Stomach (tissue), 9 donors: ENCODE measurements around the gene HOXB7. TPM values are rescaled to one million over a fixed set of nuclear protein-coding genes. Genes with fewer than 3 reads are reported as not detected.

Experiments used
- DNase-seq, 2 donors: peaks; one replicate each; pipeline versions ENCODE4 v3.0.0 to v3.0.0-alpha.2; 2013 to 2019
- H3K27ac ChIP-seq, 5 donors: fragments of 200-600 bp in 4 of 5; sonication (generic) in 4 of 5; one replicate each; pipeline ENCODE4 v1.5.1; 2013 to 2019; ENCODE audit warnings: mild to moderate bottlenecking in 1 of 5, moderate library complexity in 1 of 5
- H3K27me3 ChIP-seq, 3 donors: fragments of 200-600 bp; sonication (generic); one replicate each; pipeline ENCODE4 v1.5.1; 2017 to 2019; ENCODE audit warnings: mixed run types in 1 of 3
- H3K36me3 ChIP-seq, 4 donors: fragments of 200-600 bp; sonication (generic); 1 replicate in 3 of 4; 2 replicates in 1 of 4; pipeline ENCODE4 v1.5.1; 2016 to 2019
- H3K4me1 ChIP-seq, 4 donors: fragments of 200-600 bp; sonication (generic); one replicate each; pipeline ENCODE4 v1.5.1; 2016 to 2019
- H3K4me3 ChIP-seq, 4 donors: fragments of 200-600 bp; sonication (generic) in 3 of 4; one replicate each; pipeline ENCODE4 v1.5.1; 2016 to 2019; ENCODE audit warnings: mild to moderate bottlenecking in 1 of 4
- H3K9me3 ChIP-seq, 4 donors: fragments of 200-600 bp; sonication (generic); one replicate each; pipeline ENCODE4 v1.5.1; 2016 to 2019
- EP300 ChIP-seq: sonication (generic); formaldehyde crosslinking; IDR thresholded peaks from one replicate; pipeline ENCODE4 v1.6.1; 2017; ENCODE audit warnings: antibody characterized with exemption
- POLR2A ChIP-seq, 4 donors: fragments of 450-650 bp; IDR thresholded peaks; one replicate each; pipeline ENCODE4 v1.6.1; 2016; ENCODE audit warnings: antibody characterized with exemption in 4 of 4, control low read depth in 2 of 4, mild to moderate bottlenecking in 1 of 4, moderate library complexity in 1 of 4
- POLR2AphosphoS5 ChIP-seq, 3 donors: sonication (generic); formaldehyde crosslinking; IDR thresholded peaks; one replicate each; pipeline ENCODE4 v1.6.1; 2016; ENCODE audit warnings: antibody characterized with exemption in 3 of 3
- WGBS, 5 donors: extraction: QIAGEN DNeasy Blood & Tissue Kit in 3 of 5; methylation state at CpG; one replicate each; pipeline versions ENCODE4 v1.1.5 to v1.1.7; 2013 to 2018; 5-methylcytosine and 5-hydroxymethylcytosine counted together
- intact Hi-C: fragments of 100-400 bp; cut with DNase I; formaldehyde crosslinking; loops from one replicate; pipeline ENCODE4 v1.15.1; 2023; ENCODE audit warnings: low total_unique reads
- polyA plus RNA-seq, 3 donors: library from polyadenylated mRNA; stranded (reverse); fragments of 200-250 nt; gene quantifications; one replicate each; pipeline ENCODE4 v1.2.3, GENCODE V29; 2013
- total RNA-seq, 5 donors: library from RNA; depleted of rRNA; stranded (reverse); fragments of >200 nt; gene quantifications; one replicate each; pipeline versions ENCODE4 v1.1.0 to v1.2.3, GENCODE V29; 2014 to 2016
- TF ChIP-seq, protein P1 (sequence below), 7 experiments: fragments of 450-650 bp in 4 of 7; fragments of 200-600 bp in 3 of 7; sonication (generic) in 3 of 7; IDR thresholded peaks; one replicate each; pipeline ENCODE4 v1.5.1; 2016 to 2019; ENCODE audit warnings: antibody characterized with exemption in 7 of 7, control low read depth in 2 of 7, mild to moderate bottlenecking in 1 of 7
- donor health status: healthy with polysubstance abuse.
- donor health status: Bipolar disorder and iron deficiency.
- donor health status: healthy.

HOXB7 gene
- total and polyA plus RNA-seq, 8 donors = 1.0 to 16.5 (median 2.6) TPM

DNA sequence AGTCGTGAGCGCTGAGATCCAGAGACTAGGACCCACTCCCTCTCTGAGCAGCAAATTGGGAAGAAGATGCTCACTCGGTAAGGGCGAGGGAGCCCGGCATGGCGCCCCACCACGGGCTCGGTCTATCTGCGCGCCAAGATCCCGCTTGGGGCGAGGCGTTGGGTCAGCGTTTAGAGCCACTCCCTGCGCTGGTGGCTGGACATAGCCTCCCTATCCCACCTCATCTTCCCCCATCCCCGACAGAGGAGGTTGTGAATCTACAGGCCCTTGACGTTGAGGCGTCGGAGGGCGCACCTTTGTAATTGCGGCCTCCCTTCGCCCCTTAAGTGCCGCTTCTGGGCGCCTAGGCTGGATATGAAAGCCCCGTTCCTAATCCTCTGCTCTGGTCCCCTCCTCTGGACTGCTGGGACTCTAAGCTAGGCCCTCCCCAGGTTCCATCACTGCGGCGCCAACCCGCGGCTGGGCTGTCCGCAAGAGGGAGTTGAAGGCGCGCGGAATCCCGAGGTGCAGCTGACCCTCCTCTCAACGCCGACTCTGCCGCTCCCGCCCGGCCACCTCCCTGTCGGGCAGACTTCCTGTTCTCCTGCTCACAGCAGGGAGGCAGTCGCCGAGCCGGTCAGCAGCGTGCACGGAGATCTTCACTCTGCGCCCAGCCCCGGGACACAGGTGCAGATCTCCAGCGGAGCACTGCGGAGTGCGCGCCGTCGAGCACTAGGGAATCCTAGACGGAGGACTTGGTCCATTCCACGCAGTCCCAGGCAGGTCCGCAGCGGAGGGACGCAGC, 31.4 kb upstream of the HOXB7 start:
- Histone ChIP-seq H3K27me3 (peaks cover 48 to 100% (median 94%) of the 10 kb centered on the region in 3 donors), H3K27ac (no peak overlapping the region), H3K9me3 (no peaks in the 10 kb centered on the region), H3K36me3 (no peaks in the 10 kb centered on the region), H3K4me3 (no peak overlapping the region), H3K4me1 (peaks cover 0 to 28% (median 15%) of the 10 kb centered on the region in 4 donors)
- WGBS, 5 donors = 6 to 12% (median 9%) methylated on average over 28 to 58 of the region's 58 CpGs
- no peak for TF ChIP-seq POLR2A (IDR thresholded peaks at IDR 0.05)
- TF ChIP-seq, protein P1, sequence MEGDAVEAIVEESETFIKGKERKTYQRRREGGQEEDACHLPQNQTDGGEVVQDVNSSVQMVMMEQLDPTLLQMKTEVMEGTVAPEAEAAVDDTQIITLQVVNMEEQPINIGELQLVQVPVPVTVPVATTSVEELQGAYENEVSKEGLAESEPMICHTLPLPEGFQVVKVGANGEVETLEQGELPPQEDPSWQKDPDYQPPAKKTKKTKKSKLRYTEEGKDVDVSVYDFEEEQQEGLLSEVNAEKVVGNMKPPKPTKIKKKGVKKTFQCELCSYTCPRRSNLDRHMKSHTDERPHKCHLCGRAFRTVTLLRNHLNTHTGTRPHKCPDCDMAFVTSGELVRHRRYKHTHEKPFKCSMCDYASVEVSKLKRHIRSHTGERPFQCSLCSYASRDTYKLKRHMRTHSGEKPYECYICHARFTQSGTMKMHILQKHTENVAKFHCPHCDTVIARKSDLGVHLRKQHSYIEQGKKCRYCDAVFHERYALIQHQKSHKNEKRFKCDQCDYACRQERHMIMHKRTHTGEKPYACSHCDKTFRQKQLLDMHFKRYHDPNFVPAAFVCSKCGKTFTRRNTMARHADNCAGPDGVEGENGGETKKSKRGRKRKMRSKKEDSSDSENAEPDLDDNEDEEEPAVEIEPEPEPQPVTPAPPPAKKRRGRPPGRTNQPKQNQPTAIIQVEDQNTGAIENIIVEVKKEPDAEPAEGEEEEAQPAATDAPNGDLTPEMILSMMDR (IDR thresholded peaks at IDR 0.05) = no peak
- no peak for TF ChIP-seq EP300
- no peak for TF ChIP-seq POLR2AphosphoS5 (IDR thresholded peaks at IDR 0.05)
- peak in 1 of 2 donors; percentile 12 for DNase-seq
- intact Hi-C loops = no loop called here

DNA sequence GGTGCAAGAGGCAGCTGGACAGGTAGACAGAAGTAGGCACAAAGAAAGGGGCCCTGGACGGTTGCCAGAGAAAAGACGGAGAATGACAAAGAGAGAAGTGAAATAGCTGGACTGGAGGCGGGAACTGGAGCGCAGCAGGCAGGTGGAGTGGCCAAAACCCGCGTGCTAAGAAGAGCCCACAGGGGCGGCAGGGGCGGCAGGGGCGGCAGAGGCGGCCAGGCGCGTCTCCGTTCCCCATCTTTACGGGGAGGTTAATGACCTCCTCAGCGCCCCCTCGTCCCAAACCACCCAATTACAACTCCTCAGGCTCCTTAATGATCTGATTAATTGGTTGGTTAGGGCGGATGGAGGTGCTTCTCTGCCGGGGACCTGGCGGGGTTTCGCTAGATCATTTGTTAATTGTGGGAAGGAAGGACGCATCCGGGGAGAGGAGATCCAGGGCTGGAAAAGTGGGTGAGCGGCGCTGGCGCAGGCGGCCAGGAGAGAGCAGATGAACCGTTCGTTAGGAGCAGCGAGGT, 30.8 kb upstream of the HOXB7 start:
- peak in 1 of 2 donors; percentile 2 for DNase-seq
- H3K27ac ChIP-seq = no peak overlapping the region
- 5 to 14% (median 8%) methylated on average over 26 to 29 of the region's 29 CpGs for WGBS, 5 donors
- intact Hi-C loops = no loop called here
- no peak overlapping the region for H3K4me3 ChIP-seq
- no peak for TF ChIP-seq EP300
- no peaks in the 10 kb centered on the region for H3K9me3 ChIP-seq
- H3K4me1 ChIP-seq = peaks cover 0 to 25% (median 10%) of the 10 kb centered on the region in 4 donors
- H3K36me3 ChIP-seq = no peaks in the 10 kb centered on the region
- peaks cover 47 to 100% (median 94%) of the 10 kb centered on the region in 3 donors for H3K27me3 ChIP-seq

DNA sequence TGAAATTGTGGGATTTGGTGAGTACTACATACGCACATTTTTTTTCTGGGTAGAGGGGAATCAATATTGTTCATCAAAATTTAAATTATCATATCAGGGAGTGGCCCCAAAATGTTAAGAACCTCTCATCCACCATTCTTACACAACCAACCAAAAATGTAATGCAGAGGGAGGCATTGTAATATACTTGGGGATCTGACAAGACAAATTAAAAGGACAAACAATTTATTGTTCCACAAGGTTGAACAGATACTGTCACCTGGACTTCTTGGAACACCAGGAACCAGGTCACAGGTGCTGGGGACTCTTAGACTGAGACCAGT, 30.0 kb upstream of the HOXB7 start:
- peaks cover 39 to 100% (median 94%) of the 10 kb centered on the region in 3 donors for H3K27me3 ChIP-seq
- 36 to 75% (median 50%) methylated on average over 1 of the region's 1 CpG for WGBS, 5 donors
- H3K36me3 ChIP-seq = no peaks in the 10 kb centered on the region
- TF ChIP-seq EP300 (no peak), POLR2A (IDR thresholded peaks at IDR 0.05) (no peak), POLR2AphosphoS5 (IDR thresholded peaks at IDR 0.05) (no peak)
- TF ChIP-seq, protein P1 (IDR thresholded peaks at IDR 0.05) = no peak
- H3K4me1 ChIP-seq = peaks cover 0 to 21% (median 7%) of the 10 kb centered on the region in 4 donors
- no peak overlapping the region for H3K4me3 ChIP-seq
- no peak for DNase-seq
- H3K9me3 ChIP-seq = no peaks in the 10 kb centered on the region
- no peak overlapping the region for H3K27ac ChIP-seq
- intact Hi-C loops = no loop called here

DNA sequence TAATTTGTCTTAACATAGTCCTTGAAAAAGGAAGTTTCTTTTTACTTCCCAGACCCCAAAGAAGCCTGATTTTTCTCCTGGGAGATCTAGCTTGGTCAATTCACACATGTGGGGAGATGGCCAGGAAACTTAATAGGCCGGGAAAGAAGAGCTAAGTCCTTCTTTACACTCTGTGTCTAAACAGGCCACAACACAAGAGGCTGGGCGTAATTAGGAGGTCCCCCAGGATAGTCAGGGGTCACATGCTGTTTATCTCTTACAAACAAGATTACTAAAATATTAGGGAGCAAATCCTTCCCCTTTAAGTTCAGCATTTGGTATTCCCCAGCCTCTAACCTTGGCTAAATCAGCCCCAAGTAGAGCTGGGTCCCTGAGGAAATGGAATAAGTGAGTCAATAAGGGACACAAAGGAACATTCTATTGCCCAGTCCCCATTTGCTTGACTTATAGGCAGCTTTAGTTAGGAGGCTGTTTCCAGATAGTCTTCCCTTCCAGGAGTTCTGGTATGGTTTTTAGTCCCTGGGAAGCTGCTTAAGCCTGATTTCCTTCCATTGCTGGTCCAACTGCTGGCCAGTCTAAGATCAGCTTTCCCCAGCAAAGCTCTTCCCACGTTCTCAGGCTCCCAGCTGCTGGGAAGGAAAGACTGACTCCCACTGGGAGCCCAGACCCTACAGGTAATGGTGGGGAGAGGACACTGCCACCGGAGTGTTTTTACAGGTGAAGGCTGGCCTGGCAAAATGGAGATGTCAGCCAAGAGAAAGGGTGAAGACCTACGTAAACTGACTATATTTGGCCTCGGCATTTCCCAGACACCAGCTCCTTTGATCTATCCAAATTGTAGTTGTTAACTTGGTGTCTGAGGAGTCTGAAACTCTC, 29.4 kb upstream of the HOXB7 start:
- Histone ChIP-seq H3K27me3 (peaks cover 43 to 100% (median 94%) of the 10 kb centered on the region in 3 donors), H3K4me1 (peaks cover 0 to 17% (median 6%) of the 10 kb centered on the region in 4 donors), H3K4me3 (no peak overlapping the region), H3K9me3 (no peaks in the 10 kb centered on the region), H3K36me3 (no peaks in the 10 kb centered on the region), H3K27ac (no peak overlapping the region)
- WGBS, 5 donors = 40 to 56% (median 51%) methylated on average over 6 of the region's 6 CpGs
- peak in 1 of 2 donors; percentile 2 for DNase-seq
- TF ChIP-seq POLR2AphosphoS5 (IDR thresholded peaks at IDR 0.05) (no peak), EP300 (no peak), POLR2A (IDR thresholded peaks at IDR 0.05) (no peak)
- TF ChIP-seq, protein P1 (IDR thresholded peaks at IDR 0.05) = no peak
- intact Hi-C loops = no loop called here
